ENCODE measurements around the gene ESR2. TPM values are rescaled to one million over a fixed set of nuclear protein-coding genes. Genes with fewer than 3 reads are reported as not detected.

The ESR2 gene
- total and polyA plus RNA-seq, 4 donors, result 0.11 to 3.4 (median 0.37) TPM

DNA sequence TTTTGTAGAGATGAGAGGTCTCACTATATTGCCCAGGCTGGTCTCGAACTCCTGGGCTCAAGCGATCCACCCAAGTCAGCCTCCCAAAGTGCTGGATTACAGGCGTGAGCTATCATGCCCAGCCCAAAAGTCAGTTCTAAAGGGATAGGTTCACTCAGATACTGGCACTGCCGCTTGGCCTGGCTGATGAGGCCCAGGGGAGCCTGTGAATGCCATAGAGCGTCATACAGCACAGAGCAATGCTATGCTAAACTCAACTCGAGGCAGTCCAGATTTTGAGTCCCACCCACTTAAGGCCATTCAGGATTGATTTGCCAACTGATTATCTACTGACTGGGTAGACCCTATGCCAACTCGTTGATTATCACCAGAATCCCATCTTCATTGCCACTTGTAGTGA lies 179.4 kb downstream of the ESR2 start:
- Histone ChIP-seq H3K9ac (ENCODE audit: insufficient read depth in 1 of 2, low read length in 2 of 2) (no peak overlapping the region), H3K4me1 (ENCODE audit: control insufficient read depth in 5 of 5, insufficient read depth in 5 of 5, low read length in 5 of 5) (peaks cover 0 to 9% (median 0%) of the 10 kb centered on the region in 5 donors), H3K27ac (ENCODE audit: low read depth in 1 of 2, low read length in 1 of 2) (no peak overlapping the region), H3K27me3 (ENCODE audit: control insufficient read depth in 3 of 3, insufficient read depth in 3 of 3, low read length in 2 of 3) (no peaks in the 10 kb centered on the region), H3K4me3 (no peak overlapping the region), H3K9me3 (ENCODE audit: control insufficient read depth in 4 of 4, insufficient read depth in 3 of 4, low read length in 3 of 4) (no peaks in the 10 kb centered on the region), H3K36me3 (ENCODE audit: control insufficient read depth in 4 of 4, insufficient read depth in 4 of 4, low read length in 4 of 4) (peaks cover 0 to 11% (median 4%) of the 10 kb centered on the region in 4 donors)
- TF ChIP-seq, protein P1, sequence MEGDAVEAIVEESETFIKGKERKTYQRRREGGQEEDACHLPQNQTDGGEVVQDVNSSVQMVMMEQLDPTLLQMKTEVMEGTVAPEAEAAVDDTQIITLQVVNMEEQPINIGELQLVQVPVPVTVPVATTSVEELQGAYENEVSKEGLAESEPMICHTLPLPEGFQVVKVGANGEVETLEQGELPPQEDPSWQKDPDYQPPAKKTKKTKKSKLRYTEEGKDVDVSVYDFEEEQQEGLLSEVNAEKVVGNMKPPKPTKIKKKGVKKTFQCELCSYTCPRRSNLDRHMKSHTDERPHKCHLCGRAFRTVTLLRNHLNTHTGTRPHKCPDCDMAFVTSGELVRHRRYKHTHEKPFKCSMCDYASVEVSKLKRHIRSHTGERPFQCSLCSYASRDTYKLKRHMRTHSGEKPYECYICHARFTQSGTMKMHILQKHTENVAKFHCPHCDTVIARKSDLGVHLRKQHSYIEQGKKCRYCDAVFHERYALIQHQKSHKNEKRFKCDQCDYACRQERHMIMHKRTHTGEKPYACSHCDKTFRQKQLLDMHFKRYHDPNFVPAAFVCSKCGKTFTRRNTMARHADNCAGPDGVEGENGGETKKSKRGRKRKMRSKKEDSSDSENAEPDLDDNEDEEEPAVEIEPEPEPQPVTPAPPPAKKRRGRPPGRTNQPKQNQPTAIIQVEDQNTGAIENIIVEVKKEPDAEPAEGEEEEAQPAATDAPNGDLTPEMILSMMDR (IDR thresholded peaks at IDR 0.05; ENCODE audit: control extremely low read depth, extremely low read depth), result no peak
- DNase-seq, result no peak
- ATAC-seq (ENCODE audit: insufficient read depth, low FRiP score), result no peak
- WGBS, 2 donors, result 94 to 98% methylated on average over 7 of the region's 7 CpGs

DNA sequence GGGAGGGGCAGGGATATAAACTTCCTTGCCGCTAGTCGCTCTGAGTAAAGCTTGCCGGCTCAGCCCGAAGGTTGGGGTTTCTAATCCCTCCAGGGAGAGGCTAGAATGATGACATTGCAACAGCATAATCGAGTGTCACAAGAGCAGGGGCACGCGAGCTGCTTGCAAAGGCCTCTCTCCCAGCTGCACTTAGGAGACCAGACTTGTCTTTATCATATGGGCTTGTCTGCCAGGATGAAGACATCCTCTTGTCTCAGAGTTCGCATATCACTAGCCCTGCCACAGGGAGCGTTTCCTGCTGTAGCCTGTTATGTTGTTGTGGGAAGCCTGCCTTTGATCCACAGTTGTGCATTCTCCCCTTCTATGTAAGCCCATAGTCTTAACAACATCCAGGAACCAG lies 180.0 kb downstream of the ESR2 start:
- TF ChIP-seq, protein P1 (IDR thresholded peaks at IDR 0.05; ENCODE audit: control extremely low read depth, extremely low read depth), result no peak
- Histone ChIP-seq H3K27ac (ENCODE audit: low read depth in 1 of 2, low read length in 1 of 2) (no peak overlapping the region), H3K4me1 (ENCODE audit: control insufficient read depth in 5 of 5, insufficient read depth in 5 of 5, low read length in 5 of 5) (peaks cover 0 to 7% (median 0%) of the 10 kb centered on the region in 5 donors), H3K9ac (ENCODE audit: insufficient read depth in 1 of 2, low read length in 2 of 2) (no peak overlapping the region), H3K4me3 (no peak overlapping the region), H3K36me3 (ENCODE audit: control insufficient read depth in 4 of 4, insufficient read depth in 4 of 4, low read length in 4 of 4) (peaks cover 0 to 9% (median 3%) of the 10 kb centered on the region in 4 donors), H3K27me3 (ENCODE audit: control insufficient read depth in 3 of 3, insufficient read depth in 3 of 3, low read length in 2 of 3) (no peaks in the 10 kb centered on the region), H3K9me3 (ENCODE audit: control insufficient read depth in 4 of 4, insufficient read depth in 3 of 4, low read length in 3 of 4) (no peaks in the 10 kb centered on the region)
- DNase-seq (peak; percentile 19 to 37 (median 20)), ATAC-seq (ENCODE audit: insufficient read depth, low FRiP score) (no peak)
- 66 to 79% methylated on average over 9 of the region's 9 CpGs for WGBS, 2 donors

DNA sequence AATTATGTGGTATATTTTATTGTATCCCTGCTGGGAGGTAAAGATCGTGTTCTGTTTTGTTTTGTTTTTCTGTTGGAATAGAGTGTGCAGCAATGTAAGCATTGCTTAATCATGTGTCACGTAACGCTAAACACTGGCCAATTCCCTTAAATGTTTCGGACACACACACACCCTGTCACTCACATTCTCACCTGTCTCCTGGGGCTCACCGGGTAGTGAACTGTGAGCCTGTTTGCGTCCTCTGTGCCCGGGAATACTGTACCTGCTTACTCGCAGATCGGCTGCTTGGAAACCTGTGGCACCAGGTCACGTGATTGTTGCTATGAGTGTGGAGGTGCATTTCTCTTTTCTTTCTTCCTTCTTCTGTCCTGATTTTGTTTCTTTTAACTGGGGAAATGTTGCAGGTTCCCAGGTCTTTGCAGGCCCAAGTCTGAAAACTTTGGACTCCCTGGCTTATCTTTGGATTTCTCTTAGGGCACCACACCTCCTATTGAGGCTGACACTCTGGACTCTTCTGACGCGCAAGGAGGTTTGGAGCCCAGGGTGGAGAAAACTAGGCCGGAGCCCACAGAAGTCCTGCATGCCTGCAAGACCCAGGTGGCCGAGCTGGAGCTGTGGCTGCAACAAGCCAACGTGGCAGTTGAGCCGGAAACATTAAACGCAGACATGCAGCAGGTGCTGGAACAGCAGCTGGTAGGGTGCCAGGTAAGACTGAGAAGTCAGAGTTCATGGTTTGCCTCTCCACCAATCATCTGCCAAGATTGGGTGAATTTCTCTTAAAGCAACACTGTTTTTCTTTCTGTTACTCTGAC lies 181.1 kb downstream of the ESR2 start:
- Histone ChIP-seq H3K4me3 (no peak overlapping the region), H3K9me3 (ENCODE audit: control insufficient read depth in 4 of 4, insufficient read depth in 3 of 4, low read length in 3 of 4) (no peaks in the 10 kb centered on the region), H3K4me1 (ENCODE audit: control insufficient read depth in 5 of 5, insufficient read depth in 5 of 5, low read length in 5 of 5) (peaks cover 0 to 3% (median 0%) of the 10 kb centered on the region in 5 donors), H3K36me3 (ENCODE audit: control insufficient read depth in 4 of 4, insufficient read depth in 4 of 4, low read length in 4 of 4) (peaks cover 0 to 9% (median 6%) of the 10 kb centered on the region in 4 donors), H3K27me3 (ENCODE audit: control insufficient read depth in 3 of 3, insufficient read depth in 3 of 3, low read length in 2 of 3) (no peaks in the 10 kb centered on the region), H3K27ac (ENCODE audit: low read depth in 1 of 2, low read length in 1 of 2) (peak overlapping the region in 1 of 2 donors; percentile 42), H3K9ac (ENCODE audit: insufficient read depth in 1 of 2, low read length in 2 of 2) (no peak overlapping the region)
- DNase-seq (no peak), ATAC-seq (ENCODE audit: insufficient read depth, low FRiP score) (no peak)
- WGBS, 2 donors, result 84 to 87% methylated on average over 17 of the region's 17 CpGs
- TF ChIP-seq, protein P1 (IDR thresholded peaks at IDR 0.05; ENCODE audit: control extremely low read depth, extremely low read depth), result no peak

All from lung (tissue), 12 donors.